HepG2 (cell line): ENCODE measurements around the gene ACBD7.

Experiments used
- BATF2 ChIP-seq: sonication (generic); formaldehyde crosslinking; IDR thresholded peaks from 2 replicates; pipeline ENCODE4 v1.8.0; 2022; ENCODE audit warnings: mild to moderate bottlenecking, missing genetic modification reagents, moderate library complexity
- CTCF ChIP-seq: sonication (generic); formaldehyde crosslinking; IDR thresholded peaks from 2 replicates; pipeline ENCODE4 v1.5.0; 2020; ENCODE audit warnings: mild to moderate bottlenecking, missing genetic modification reagents, moderate library complexity
- MEIS1 ChIP-seq: sonication (generic); formaldehyde crosslinking; IDR thresholded peaks from 2 replicates; pipeline ENCODE4 v1.9.0; 2021; ENCODE audit warnings: mild to moderate bottlenecking, missing genetic modification reagents, moderate library complexity, borderline replicate concordance

- no peak for TF ChIP-seq BATF2 (CRISPR knock-in tag)
- no peak for TF ChIP-seq CTCF (CRISPR knock-in tag)
- no peak for TF ChIP-seq MEIS1 (CRISPR knock-in tag)
These were observed 36.5 kb downstream of the ACBD7 start for GRCh38 chr10:15052121-15052520.
